ENCODE data around the gene MED15.

- no peak for TF ChIP-seq SRF (IDR thresholded peaks at IDR 0.05; ENCODE audit: low read depth, low read length)
- no peak for TF ChIP-seq CTCF (IDR thresholded peaks at IDR 0.05; ENCODE audit: control extremely low read depth in 1 of 3, insufficient read depth in 1 of 3, low read depth in 1 of 3, low read length in 3 of 3)
- no peak for TF ChIP-seq RBBP5 (IDR thresholded peaks at IDR 0.05; ENCODE audit: borderline replicate concordance, low read depth, low read length)
- no peak for TF ChIP-seq RAD21 (IDR thresholded peaks at IDR 0.05 in 1 of 2, conservative IDR thresholded peaks at IDR 0.05 in 1 of 2; ENCODE audit: low read depth in 2 of 2, low read length in 2 of 2)
- no peak for TF ChIP-seq ASH2L (IDR thresholded peaks at IDR 0.05; ENCODE audit: low read length)
- no peak for TF ChIP-seq JUND (IDR thresholded peaks at IDR 0.05; ENCODE audit: low read length)
- TF ChIP-seq TEAD4 (IDR thresholded peaks at IDR 0.05; ENCODE audit: low read depth, low read length): no peak
- TF ChIP-seq RFX5 (IDR thresholded peaks at IDR 0.05; ENCODE audit: borderline replicate concordance, low read depth, low read length): no peak
- TF ChIP-seq NRF1 (IDR thresholded peaks at IDR 0.05; ENCODE audit: low read depth, low read length): no peak
- TF ChIP-seq POLR2A (IDR thresholded peaks at IDR 0.05; ENCODE audit: control extremely low read depth in 1 of 2, low read depth in 2 of 2, low read length in 2 of 2): no peak
- no peak for TF ChIP-seq RXRA (IDR thresholded peaks at IDR 0.05; ENCODE audit: insufficient read depth, low read depth, low read length)
- TF ChIP-seq ATF2 (IDR thresholded peaks at IDR 0.05; ENCODE audit: low read length): no peak
Observed at GRCh38 chr22:20510811-20511577, 3.6 kb downstream of the MED15 start.

All from H1 (cell line).